Activated CD4-positive, CD25-positive, alpha-beta regulatory T cell treated with anti-CD3 and anti-CD28 coated beads, Interleukin-2, amount 50 U/mL, for 72 hours (primary cell): ENCODE data around the gene CSRP1.

ENCODE experiments used
- DNase-seq: peaks from one replicate; pipeline ENCODE4 v3.0.0; 2021

The CSRP1 gene

GRCh38 chr1:201511941-201512539 is 5.1 kb upstream of the CSRP1 start:
- no peak for DNase-seq

GRCh38 chr1:201511396-201511940 is 4.5 kb upstream of the CSRP1 start:
- no peak for DNase-seq

GRCh38 chr1:201510734-201511133 is 3.8 kb upstream of the CSRP1 start:
- DNase-seq = no peak

GRCh38 chr1:201509601-201510374 is 2.9 kb upstream of the CSRP1 start:
- no peak for DNase-seq

GRCh38 chr1:201508809-201509208 is 1.9 kb upstream of the CSRP1 start:
- DNase-seq = no peak

- DNase-seq = no peak
Measured at GRCh38 chr1:201507360-201507675, 395 bp upstream of the CSRP1 start.

- DNase-seq = no peak
Measured at GRCh38 chr1:201506092-201506491, 831 bp downstream of the CSRP1 start.

- no peak for DNase-seq
Measured at GRCh38 chr1:201505503-201505890, 1.4 kb downstream of the CSRP1 start.

- no peak for DNase-seq
Measured at GRCh38 chr1:201504799-201505502, 2.0 kb downstream of the CSRP1 start.

- DNase-seq = no peak
Measured at GRCh38 chr1:201504179-201504631, 2.7 kb downstream of the CSRP1 start.

- no peak for DNase-seq
Measured at GRCh38 chr1:201503397-201504176, 3.3 kb downstream of the CSRP1 start.

GRCh38 chr1:201502511-201502857 is 4.4 kb downstream of the CSRP1 start:
- no peak for DNase-seq

GRCh38 chr1:201501812-201502510 is 5.0 kb downstream of the CSRP1 start:
- no peak for DNase-seq

GRCh38 chr1:201501144-201501543 is 5.8 kb downstream of the CSRP1 start:
- no peak for DNase-seq

GRCh38 chr1:201500670-201501120 is 6.2 kb downstream of the CSRP1 start:
- DNase-seq = no peak

GRCh38 chr1:201499795-201500669 is 6.9 kb downstream of the CSRP1 start:
- no peak for DNase-seq

- DNase-seq = no peak
Measured at GRCh38 chr1:201499191-201499590, 7.7 kb downstream of the CSRP1 start.

GRCh38 chr1:201498621-201499020 is 8.3 kb downstream of the CSRP1 start:
- no peak for DNase-seq

GRCh38 chr1:201497935-201498509 is 8.9 kb downstream of the CSRP1 start:
- no peak for DNase-seq

GRCh38 chr1:201496296-201496690 is 10.6 kb downstream of the CSRP1 start:
- no peak for DNase-seq
